B cell (primary cell): ENCODE measurements around the gene KCNH1. TPM values are rescaled to one million over a fixed set of nuclear protein-coding genes. Genes with fewer than 3 reads are reported as not detected.

Experiments used
- ATAC-seq: fragments of 200-7000 bp; cut with Tn5 transposase; one replicate; pipeline ENCODE4 v1.10.0; 2021; ENCODE audit warnings: low read depth, mild to moderate bottlenecking, moderate number of reproducible peaks, moderate library complexity
- CTCF ChIA-PET: fragments of 350-600 bp; sonication (Branson Sonifier 250); formaldehyde crosslinking; loops from one replicate; lab custom pipeline; 2021; ENCODE audit warnings: antibody characterized with exemption, inconsistent platforms; lab: Charles Lee
- POLR2A ChIA-PET: fragments of 350-600 bp; sonication (Branson Sonifier 250); formaldehyde crosslinking; loops from one replicate; lab custom pipeline; 2021; ENCODE audit warnings: antibody characterized with exemption; lab: Charles Lee
- DNase-seq: peaks from one replicate; pipeline ENCODE4 v3.0.0; 2013
- H2AFZ ChIP-seq: 2 replicates; pipeline ENCODE4 v1.6.1; 2012; ENCODE audit warnings: mild to moderate bottlenecking, low read depth, low read length; ENCODE audit not compliant: insufficient read depth, poor library complexity, severe bottlenecking
- H3K27ac ChIP-seq, 2 donors: 1 replicate in 1 of 2; 2 replicates in 1 of 2; pipeline ENCODE4 v1.5.1; 2012 to 2013; ENCODE audit warnings: low read length in 2 of 2, mild to moderate bottlenecking in 2 of 2, moderate library complexity in 1 of 2
- H3K27me3 ChIP-seq, 4 experiments: fragments of 200-600 bp in 1 of 4; sonication (generic) in 1 of 4; replicated peaks in 1 of 4; 1 replicate in 2 of 4; 2 replicates in 2 of 4; pipeline versions ENCODE4 v1.6.1 to v1.7.0; 2013 to 2016; ENCODE audit warnings: low read length in 3 of 4, mild to moderate bottlenecking in 2 of 4, mixed read lengths in 1 of 4, moderate library complexity in 1 of 4; ENCODE audit not compliant: insufficient read depth in 4 of 4, control insufficient read depth in 3 of 4; ENCODE audit errors: control extremely low read depth in 1 of 4
- H3K36me3 ChIP-seq, 2 experiments: replicated peaks in 1 of 2; 1 replicate in 1 of 2; 2 replicates in 1 of 2; pipeline versions ENCODE4 v1.6.1 to v1.7.1; 2013; ENCODE audit warnings: low read length in 1 of 2; ENCODE audit not compliant: insufficient read depth in 2 of 2, control insufficient read depth in 1 of 2; ENCODE audit errors: control extremely low read depth in 1 of 2, extremely low read depth in 1 of 2
- H3K4me1 ChIP-seq, 2 donors: fragments of 200-600 bp in 1 of 2; sonication (generic) in 1 of 2; 1 replicate in 1 of 2; 2 replicates in 1 of 2; pipeline versions ENCODE4 v1.5.1 to v1.6.1; 2013 to 2017; ENCODE audit warnings: low read length in 2 of 2; ENCODE audit not compliant: control insufficient read depth in 2 of 2, insufficient read depth in 2 of 2
- H3K4me2 ChIP-seq: replicated peaks from 2 replicates; pipeline ENCODE3; 2012; ENCODE audit warnings: mild to moderate bottlenecking, low read depth, low read length; ENCODE audit not compliant: poor library complexity, severe bottlenecking
- H3K4me3 ChIP-seq, 5 experiments: fragments of 200-600 bp in 1 of 5; sonication (generic) in 1 of 5; 1 replicate in 3 of 5; 2 replicates in 2 of 5; pipeline versions ENCODE4 v1.5.1 to v1.7.0; 2011 to 2016; ENCODE audit warnings: low read length in 4 of 5, mild to moderate bottlenecking in 4 of 5, low read depth in 2 of 5, control low read depth in 1 of 5, moderate library complexity in 1 of 5; ENCODE audit not compliant: insufficient read depth in 1 of 5; ENCODE audit errors: control extremely low read depth in 1 of 5, extremely low read depth in 1 of 5
- H3K79me2 ChIP-seq: fragments of 200-600 bp; sonication (generic); one replicate; pipeline ENCODE4 v1.6.0; 2016; ENCODE audit warnings: low read length; ENCODE audit not compliant: control insufficient read depth, insufficient read depth
- H3K9ac ChIP-seq: fragments of 200-600 bp; sonication (generic); 2 replicates; pipeline ENCODE4 v1.6.1; 2017; ENCODE audit warnings: mild to moderate bottlenecking, low read length, moderate library complexity
- H3K9me3 ChIP-seq, 3 donors: one replicate each; pipeline versions ENCODE4 v1.6.1 to v1.7.1; 2013; ENCODE audit warnings: low read length in 2 of 3; ENCODE audit not compliant: control insufficient read depth in 2 of 3, insufficient read depth in 1 of 3; ENCODE audit errors: control extremely low read depth in 1 of 3
- H4K20me1 ChIP-seq: 2 replicates; pipeline ENCODE4 v1.6.0; 2012; ENCODE audit warnings: mild to moderate bottlenecking, low read length; ENCODE audit not compliant: insufficient read depth, control insufficient read depth, poor library complexity, severe bottlenecking
- H3K27ac Mint-ChIP-seq: one replicate; pipeline ENCODE4 v1.8.0; 2021; ENCODE audit warnings: mixed read lengths
- H3K27me3 Mint-ChIP-seq: one replicate; pipeline ENCODE4 v1.8.0; 2021; ENCODE audit warnings: mixed read lengths
- H3K4me1 Mint-ChIP-seq: one replicate; pipeline ENCODE4 v1.8.0; 2021; ENCODE audit warnings: mixed read lengths
- H3K4me3 Mint-ChIP-seq: one replicate; pipeline ENCODE4 v1.8.0; 2021; ENCODE audit warnings: mixed read lengths
- H3K9me3 Mint-ChIP-seq: one replicate; pipeline ENCODE4 v1.8.0; 2022; ENCODE audit warnings: mixed read lengths; ENCODE audit not compliant: insufficient read depth
- EZH2 ChIP-seq: IDR thresholded peaks from 2 replicates; pipeline ENCODE4 v1.6.1; 2012; ENCODE audit warnings: borderline replicate concordance, low read depth, mild to moderate bottlenecking, moderate library complexity, low read length; ENCODE audit not compliant: insufficient read depth, poor library complexity, severe bottlenecking
- WGBS: methylation state at CpG from one replicate; pipeline ENCODE4 v1.1.5; 2013; ENCODE audit warnings: missing lambda C conversion rate; ENCODE audit not compliant: insufficient coverage; 5-methylcytosine and 5-hydroxymethylcytosine counted together
- intact Hi-C: fragments of 100-400 bp; cut with micrococcal nuclease; formaldehyde crosslinking; loops from one replicate; pipeline ENCODE4 v1.10.0; 2022
- polyA plus RNA-seq: library from polyadenylated mRNA; depleted of rRNA; stranded (reverse); fragments of >200 nt; gene quantifications from 2 replicates; pipeline ENCODE4 v1.2.3, GENCODE V29; 2012
- total RNA-seq, 2 donors: library from RNA; stranded (reverse); fragments of 120-200 nt in 1 of 2; gene quantifications; 1 replicate in 1 of 2; 2 replicates in 1 of 2; pipeline versions ENCODE4 v1.2.3 to v1.2.4, GENCODE V29; 2013 to 2022
- TF ChIP-seq, protein P1 (sequence below): fragments of 200-600 bp; IDR thresholded peaks from one replicate; pipeline ENCODE4 v1.8.0; 2022; ENCODE audit warnings: antibody characterized with exemption, mild to moderate bottlenecking

KCNH1 gene
- total and polyA plus RNA-seq, 2 donors (not counting 1 experiment from before 2014, with no cell fraction given) = not detected

GRCh38 chr1:210652329-210652954 is 481.5 kb downstream of the KCNH1 start:
- Histone ChIP-seq H3K9ac (no peak overlapping the region), H3K4me1 (no peaks in the 10 kb centered on the region), H3K27me3 (no peaks in the 10 kb centered on the region), H3K9me3 (no peaks in the 10 kb centered on the region), H3K36me3 (no peaks in the 10 kb centered on the region), H3K4me3 (no peak overlapping the region), H3K27ac (no peak overlapping the region), H2AFZ (no peak overlapping the region), H3K79me2 (no peaks in the 10 kb centered on the region), H4K20me1 (no peaks in the 10 kb centered on the region), H3K4me2 (no peak overlapping the region)
- CTCF ChIA-PET = no interaction called here
- Mint-ChIP-seq H3K9me3 (no peaks in the 10 kb centered on the region), H3K27me3 (no peaks in the 10 kb centered on the region), H3K4me1 (no peaks in the 10 kb centered on the region), H3K4me3 (no peak overlapping the region), H3K27ac (no peak overlapping the region)
- intact Hi-C loops = no loop called here
- DNase-seq = no peak
- POLR2A ChIA-PET = no interaction called here
- ATAC-seq = no peak
- no peak for TF ChIP-seq EZH2
- WGBS = 89% methylated on average over 6 of the region's 7 CpGs

GRCh38 chr1:210650403-210650802 is 483.5 kb downstream of the KCNH1 start:
- Histone ChIP-seq H3K4me1 (no peaks in the 10 kb centered on the region), H3K27ac (no peak overlapping the region), H3K36me3 (no peaks in the 10 kb centered on the region), H3K79me2 (no peaks in the 10 kb centered on the region), H2AFZ (no peak overlapping the region), H3K9me3 (no peaks in the 10 kb centered on the region), H3K27me3 (no peaks in the 10 kb centered on the region), H4K20me1 (no peaks in the 10 kb centered on the region), H3K4me2 (no peak overlapping the region), H3K4me3 (no peak overlapping the region), H3K9ac (no peak overlapping the region)
- no peaks in the 10 kb centered on the region for H3K4me1 Mint-ChIP-seq
- H3K27ac Mint-ChIP-seq = no peak overlapping the region
- H3K9me3 Mint-ChIP-seq = no peaks in the 10 kb centered on the region
- H3K27me3 Mint-ChIP-seq = no peaks in the 10 kb centered on the region
- no peak for DNase-seq
- TF ChIP-seq, protein P1, sequence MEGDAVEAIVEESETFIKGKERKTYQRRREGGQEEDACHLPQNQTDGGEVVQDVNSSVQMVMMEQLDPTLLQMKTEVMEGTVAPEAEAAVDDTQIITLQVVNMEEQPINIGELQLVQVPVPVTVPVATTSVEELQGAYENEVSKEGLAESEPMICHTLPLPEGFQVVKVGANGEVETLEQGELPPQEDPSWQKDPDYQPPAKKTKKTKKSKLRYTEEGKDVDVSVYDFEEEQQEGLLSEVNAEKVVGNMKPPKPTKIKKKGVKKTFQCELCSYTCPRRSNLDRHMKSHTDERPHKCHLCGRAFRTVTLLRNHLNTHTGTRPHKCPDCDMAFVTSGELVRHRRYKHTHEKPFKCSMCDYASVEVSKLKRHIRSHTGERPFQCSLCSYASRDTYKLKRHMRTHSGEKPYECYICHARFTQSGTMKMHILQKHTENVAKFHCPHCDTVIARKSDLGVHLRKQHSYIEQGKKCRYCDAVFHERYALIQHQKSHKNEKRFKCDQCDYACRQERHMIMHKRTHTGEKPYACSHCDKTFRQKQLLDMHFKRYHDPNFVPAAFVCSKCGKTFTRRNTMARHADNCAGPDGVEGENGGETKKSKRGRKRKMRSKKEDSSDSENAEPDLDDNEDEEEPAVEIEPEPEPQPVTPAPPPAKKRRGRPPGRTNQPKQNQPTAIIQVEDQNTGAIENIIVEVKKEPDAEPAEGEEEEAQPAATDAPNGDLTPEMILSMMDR = no peak
- TF ChIP-seq EZH2 = no peak
- intact Hi-C loops = no loop called here
- ATAC-seq = no peak
- H3K4me3 Mint-ChIP-seq = no peak overlapping the region
- ChIA-PET POLR2A (no interaction called here), CTCF (interaction anchor here (0.6 kb wide), 1 partner anchor 864 kb away, joined by 3 read pairs; no protein-coding TSS in a partner anchor)
- WGBS = no CpG with 5 or more reads among the region's 2 CpGs
